GM19468 (cell line): ENCODE results near the gene CDK14.

Experiments
- ATAC-seq: cut with Tn5 transposase; IDR thresholded peaks from one replicate; pipeline ENCODE4 v1.9.1; 2021; ENCODE audit warnings: mild to moderate bottlenecking, moderate library complexity, moderate number of reproducible peaks; ENCODE audit not compliant: unreplicated experiment; ENCODE audit errors: extremely low read depth

Gene CDK14

DNA sequence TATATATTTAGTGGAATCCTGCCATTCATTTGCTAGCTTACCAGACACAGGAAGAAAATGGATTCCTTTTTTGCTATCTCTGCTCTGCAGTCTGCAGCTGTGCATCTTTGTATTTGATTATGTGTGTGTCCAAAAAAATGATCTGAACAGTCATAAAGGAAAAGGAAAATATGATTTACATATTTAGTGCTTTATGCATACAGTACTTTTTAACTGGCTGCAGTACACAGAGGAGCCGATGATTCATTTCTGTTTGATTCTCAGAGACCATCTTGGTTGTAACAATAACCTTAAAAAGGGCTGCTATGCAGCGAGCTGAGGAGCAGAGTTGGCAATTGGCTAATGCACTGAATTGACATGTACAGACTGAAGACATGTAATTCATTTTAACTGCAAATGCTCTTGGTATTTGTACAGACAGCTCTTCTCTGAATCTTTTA lies 516.8 kb downstream of the CDK14 start:
- no peak for ATAC-seq

- no peak for ATAC-seq
Measured at GRCh38 chr7:91114232-91114631, 518.1 kb downstream of the CDK14 start.

DNA sequence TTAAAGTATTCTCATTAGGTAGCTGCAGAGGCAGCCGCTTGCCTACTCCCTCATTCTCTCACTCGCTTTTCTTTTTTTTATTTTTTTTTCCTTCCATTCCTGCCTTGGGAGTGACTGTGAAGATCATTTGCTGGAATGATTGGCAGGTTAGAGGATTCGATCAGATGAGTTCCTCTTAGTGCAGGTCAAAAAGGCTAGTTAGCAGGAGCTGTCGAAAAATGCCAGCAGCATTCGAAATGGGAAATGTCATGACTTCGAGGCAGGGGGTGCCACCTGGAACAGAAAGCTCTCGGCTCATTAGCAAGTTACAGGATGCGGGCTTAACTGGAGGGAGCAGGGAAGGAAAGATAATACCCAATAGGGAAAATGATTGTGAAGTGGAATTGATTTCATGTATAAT lies 530.6 kb downstream of the CDK14 start:
- no peak for ATAC-seq

- no peak for ATAC-seq
Measured at GRCh38 chr7:91127325-91127724, 531.2 kb downstream of the CDK14 start.

GRCh38 chr7:91127959-91128358 lies 531.8 kb downstream of the CDK14 start:
- ATAC-seq: no peak

DNA sequence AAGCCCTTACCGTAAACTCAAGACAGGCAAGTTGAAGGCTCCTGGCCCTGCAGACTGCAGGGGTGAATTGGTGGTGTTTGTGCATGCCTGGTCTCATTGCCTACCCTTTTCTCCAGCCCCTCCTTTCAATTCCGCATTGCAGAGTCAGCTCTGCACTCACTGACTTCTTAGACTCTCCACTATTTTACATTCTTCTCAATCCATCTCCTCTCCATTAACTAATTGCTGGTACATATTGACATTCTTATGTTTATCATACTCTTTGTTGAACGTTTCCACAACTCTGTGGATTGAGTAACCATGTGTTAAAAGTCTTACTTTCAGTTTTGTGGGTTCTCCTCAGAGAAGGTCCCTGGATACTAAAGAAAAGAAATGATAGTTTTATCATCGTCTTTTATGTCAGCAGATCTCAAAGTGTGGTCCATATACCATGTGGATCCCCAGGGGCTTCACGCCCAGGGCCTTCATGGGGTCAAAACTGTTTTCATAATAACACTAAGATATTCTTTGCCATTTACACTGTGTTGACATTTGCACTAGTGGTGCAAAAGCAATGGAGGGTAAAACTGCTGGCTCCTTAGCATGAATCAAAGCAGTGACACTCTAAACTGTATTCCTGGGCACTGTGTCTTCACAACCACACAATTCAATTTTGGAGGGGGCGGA lies 532.7 kb downstream of the CDK14 start:
- no peak for ATAC-seq

GRCh38 chr7:91135300-91135699 lies 539.2 kb downstream of the CDK14 start:
- no peak for ATAC-seq

DNA sequence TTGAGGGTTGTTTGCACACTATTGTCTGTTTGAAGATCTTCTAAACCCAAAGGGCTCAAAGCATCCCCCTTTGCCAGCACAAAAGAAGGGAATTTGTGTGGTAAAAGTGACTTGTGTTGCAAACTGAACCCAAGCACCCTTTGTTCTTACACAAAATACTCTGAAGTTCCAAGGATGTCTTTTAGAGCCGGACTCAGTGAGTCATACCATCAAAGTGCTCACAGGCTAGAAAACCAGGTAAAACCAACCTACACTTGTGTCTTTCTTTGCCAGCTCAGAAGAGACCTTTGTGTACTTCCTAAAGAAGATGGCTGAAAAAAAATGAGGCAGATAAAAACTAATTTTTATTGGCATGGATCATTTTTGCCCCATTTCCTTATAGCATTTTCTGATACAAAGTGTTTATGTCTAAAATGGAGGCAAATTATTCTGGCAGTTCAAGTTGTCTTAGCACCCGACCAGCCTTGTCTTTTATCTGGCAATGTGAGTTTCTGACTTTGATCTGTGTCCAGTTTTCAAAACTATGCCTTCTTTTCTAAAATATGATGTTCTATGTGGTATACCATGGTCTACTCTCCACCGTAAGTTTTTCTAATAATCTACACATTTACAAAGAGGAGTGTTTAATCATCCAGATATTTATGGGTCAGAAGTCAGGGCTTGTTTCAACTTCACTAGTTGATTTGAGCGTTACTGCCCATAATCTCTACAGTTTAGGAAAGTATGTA lies 539.7 kb downstream of the CDK14 start:
- no peak for ATAC-seq

DNA sequence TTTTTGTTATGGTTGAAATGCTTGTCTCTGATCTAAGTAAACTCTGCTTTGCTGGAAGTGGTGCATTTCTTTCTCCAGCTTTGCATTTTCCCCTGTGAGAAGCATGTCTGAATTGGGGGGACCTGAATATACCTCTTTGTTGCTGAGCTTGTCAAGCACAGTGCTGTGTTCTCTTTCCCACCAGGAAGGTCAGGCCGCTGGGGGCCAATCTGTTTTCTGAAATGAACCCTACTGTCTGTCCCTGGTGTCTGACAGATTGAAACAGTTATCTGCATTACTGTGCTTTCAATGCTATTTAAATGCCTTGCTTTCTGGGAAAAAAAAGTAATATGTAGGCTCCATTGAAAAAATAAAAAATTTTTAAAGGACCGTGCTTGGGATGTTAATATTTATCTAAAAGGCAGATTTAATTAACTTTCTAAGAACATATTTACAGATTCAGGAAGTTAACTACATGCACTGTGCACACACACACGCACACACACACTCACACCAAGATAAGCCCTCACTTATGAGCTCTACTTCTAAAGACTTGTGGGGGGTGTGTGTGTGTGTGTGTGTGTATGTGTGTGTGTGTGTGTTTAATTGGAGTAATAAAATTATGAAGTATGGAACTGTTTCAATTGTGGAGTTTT lies 541.1 kb downstream of the CDK14 start:
- ATAC-seq: no peak

DNA sequence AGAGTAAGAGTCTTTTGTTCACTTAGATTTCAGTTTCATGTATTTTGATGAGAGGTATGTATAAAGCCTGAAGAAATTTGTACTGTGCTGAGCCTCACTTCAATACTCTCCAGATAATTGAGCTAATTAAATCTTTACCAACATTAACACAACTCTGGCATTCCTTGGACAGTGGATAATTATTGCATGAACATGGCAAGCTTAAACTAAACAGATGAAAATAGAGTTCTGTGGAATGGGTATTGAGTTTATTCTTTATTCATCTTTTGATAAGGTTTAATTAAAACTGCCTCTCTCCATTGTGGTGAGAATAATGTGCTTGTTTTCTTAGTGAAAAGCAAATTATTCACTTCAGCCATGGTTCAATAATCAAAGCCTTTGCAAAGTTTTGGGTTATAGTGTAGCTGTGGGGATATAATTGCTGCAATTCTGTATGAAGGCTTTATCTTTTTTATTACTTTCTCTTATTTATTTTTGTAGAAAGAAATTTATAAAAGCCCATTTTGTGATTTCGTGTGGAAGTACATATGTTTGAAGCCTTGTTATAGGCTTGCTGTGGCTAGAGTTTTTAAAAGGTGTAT lies 541.8 kb downstream of the CDK14 start:
- no peak for ATAC-seq

DNA sequence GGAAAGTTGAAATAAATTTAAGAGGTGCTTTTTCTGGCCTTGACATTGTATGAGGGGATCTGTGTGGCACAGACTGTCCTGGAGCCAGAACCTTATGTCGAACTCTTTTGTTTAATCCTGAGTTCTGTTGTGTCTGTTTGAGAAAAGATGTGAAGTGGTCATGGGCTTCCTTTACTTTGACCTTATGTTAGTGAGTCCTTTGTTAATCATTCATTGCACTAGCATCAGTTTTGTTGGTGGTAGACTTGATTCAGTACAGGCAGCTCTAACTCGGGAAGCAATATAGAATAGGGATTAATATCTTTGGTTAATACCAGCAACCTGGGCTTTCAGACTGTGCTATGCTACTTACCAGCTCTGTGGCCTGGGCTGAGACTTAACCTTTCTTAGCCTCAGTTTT lies 544.2 kb downstream of the CDK14 start:
- no peak for ATAC-seq

GRCh38 chr7:91140982-91141381 lies 544.9 kb downstream of the CDK14 start:
- no peak for ATAC-seq

- ATAC-seq: no peak
Measured at GRCh38 chr7:91142743-91143142, 546.6 kb downstream of the CDK14 start.

DNA sequence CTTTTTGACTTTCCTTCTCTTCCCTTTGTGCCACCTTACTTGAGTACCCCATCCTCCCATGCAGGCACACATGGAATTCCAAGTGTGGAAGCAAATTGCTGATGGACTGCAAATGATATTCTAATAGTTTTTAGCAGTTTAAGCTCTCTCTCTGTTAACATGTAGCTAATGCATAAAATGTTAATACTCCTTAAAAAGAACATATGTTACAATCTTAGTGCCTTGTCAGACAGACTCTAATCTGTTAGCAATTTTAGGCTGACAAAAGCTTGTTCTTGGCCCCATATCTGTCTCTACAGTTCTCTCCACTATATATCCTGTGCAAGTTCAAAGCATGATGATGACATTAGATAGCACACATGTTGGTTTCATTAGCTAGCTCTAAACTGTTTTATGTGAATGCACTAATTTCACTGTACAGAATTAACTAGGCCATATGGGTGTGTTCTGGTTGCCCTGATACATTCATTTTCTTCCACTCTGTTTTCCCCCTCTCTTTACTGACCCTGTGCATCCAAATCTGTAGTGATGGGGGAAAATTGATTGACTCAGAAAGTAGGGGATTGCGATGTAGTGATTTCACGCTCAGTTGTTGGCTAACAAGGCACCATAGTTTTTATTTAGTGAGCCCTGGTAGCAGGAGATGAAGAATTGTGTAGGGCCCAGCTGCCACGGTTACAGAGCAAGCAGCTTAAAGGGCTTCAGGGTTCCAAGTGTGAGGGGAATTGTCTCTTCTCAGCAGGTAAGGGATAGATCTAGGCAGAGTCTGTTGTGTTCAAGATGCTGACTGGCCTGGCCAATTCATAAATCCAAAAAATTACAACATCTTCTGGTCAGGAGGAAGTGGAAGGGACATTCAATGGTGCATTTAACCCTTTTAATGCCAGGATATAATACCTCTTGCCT lies 553.5 kb downstream of the CDK14 start:
- no peak for ATAC-seq

DNA sequence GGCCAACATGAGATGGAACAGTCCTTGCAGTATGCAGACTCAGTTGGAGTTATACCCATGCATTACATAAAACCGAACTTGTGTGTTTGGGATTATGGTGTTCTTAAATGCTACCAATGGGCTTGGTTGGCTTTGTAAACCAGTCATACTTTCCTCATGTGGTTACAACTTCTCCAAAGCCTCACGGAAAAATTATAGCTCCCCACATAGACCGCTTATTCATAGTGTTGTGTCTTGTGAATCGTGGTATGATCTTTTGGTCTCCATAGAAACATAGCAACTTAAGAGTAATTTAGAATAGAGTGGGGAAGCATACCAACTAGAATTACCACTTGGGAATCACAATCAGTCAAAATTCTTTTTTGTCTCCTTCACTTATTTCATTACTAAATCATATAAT lies 555.8 kb downstream of the CDK14 start:
- ATAC-seq: no peak

GRCh38 chr7:91156316-91157185 lies 560.4 kb downstream of the CDK14 start:
- ATAC-seq: no peak

- no peak for ATAC-seq
Measured at GRCh38 chr7:91157579-91158320, 561.6 kb downstream of the CDK14 start.

- ATAC-seq: no peak
Measured at GRCh38 chr7:91162436-91162835, 566.3 kb downstream of the CDK14 start.
